Measurements from ENCODE around the gene JUNB.

Gene JUNB

GRCh38 chr19:12773571-12773970, 17.7 kb upstream of the JUNB start:
- DNase-seq, result no peak

DNA sequence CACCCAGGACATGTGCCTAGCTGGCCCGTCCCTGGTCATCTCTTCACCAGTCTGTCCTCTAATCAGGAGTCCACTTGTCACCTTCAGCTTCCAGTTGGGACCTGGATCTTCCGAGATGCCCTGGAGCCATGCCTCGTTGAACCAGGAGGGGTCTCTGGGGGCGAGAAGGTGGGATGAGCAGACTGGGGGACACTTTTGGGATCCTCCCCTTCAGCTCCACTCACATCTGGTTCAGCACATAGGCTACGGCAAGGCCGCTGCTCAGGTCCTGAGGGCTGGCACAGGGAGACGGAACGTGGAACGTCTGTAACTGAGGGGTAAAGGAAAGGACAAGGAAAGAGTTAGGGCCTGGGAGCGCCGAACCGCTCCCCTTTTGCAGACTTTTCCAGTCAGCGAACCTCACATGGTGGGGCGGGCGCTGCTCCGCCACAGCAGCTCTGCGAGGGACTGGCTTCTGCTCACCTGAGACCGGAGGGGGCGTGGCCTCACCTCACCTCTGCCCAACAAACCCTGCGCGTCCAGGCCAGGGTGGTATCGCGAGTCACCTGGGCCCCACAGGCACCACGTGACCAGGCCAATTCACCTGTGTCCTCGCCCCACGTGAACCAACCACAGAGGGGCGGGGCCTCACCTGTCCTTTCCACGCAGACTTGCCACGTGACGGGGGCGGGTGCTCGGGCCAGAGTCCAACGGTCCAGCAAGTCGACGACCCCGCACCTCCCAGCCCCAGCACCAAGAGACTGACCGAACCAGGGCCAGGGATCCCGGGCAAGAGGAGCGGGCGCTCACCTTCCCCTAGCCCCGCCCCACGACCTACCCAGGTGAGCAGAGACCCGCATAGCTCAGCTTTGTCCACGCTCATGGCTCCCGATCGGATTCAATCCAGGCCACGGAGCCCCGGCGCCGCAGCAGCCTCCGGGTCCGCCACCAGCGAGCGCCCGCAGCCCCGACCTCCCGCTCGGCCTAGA, 16.4 kb upstream of the JUNB start, which contains the start of gene HOOK2:
Gene HOOK2, minus strand, starts transcription at position 965 of the 968 bp plus-strand sequence. Its CDS starts 103 bp downstream, at position 862.
- DNase-seq, result peak in 15 of 51 donors; percentile 17 to 63 (median 52)

- peak in 47 of 51 donors; percentile 16 to 86 (median 65) for DNase-seq
Measured at GRCh38 chr19:12777217-12778016, 13.9 kb upstream of the JUNB start.

- peak in 40 of 51 donors; percentile 10 to 84 (median 52) for DNase-seq
Measured at GRCh38 chr19:12778017-12778904, 13.0 kb upstream of the JUNB start.

- DNase-seq, result peak in 1 of 51 donors; percentile 20
Measured at GRCh38 chr19:12778905-12779161, 12.5 kb upstream of the JUNB start.

DNA sequence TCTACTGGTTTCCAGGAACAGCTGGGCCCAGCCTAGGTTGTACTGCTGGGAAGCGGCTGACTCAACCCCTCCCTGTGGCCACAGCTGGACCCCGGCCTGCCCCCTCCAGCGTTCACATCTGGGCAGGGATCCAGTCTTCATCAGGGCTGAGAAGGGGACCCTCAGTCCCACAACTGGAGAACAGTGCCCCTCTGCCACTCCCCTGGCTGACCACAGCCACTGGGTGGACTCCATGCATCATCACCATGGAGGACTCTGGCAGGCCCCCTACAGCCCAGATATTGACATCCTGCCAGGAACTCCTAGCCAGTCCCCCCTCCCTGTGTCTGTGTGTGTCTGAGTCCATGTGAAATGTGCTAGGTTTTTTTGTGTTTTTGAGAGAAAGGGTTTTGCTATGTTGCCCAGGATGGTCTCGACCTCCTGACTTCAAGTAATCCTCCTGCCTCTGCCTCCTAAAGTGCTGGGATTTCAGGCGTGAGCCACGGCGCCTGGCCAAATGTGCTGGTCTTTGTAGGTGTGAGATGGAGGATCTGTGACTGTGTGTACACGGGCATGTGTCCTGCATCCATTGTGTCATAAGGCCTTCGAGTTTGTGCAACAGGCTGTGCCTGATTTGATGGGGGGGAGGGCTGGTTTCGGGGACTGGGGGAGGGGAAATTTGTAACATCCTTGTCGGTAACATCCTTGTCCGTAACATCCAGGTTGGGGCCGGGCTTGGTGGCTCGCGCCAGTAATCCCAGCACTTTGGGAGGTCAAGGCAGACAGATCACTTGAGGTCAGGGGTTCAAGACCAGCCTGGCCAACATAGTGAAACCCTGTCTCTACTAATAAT, 11.9 kb upstream of the JUNB start:
- DNase-seq, result peak in 20 of 51 donors; percentile 6 to 71 (median 28)

DNA sequence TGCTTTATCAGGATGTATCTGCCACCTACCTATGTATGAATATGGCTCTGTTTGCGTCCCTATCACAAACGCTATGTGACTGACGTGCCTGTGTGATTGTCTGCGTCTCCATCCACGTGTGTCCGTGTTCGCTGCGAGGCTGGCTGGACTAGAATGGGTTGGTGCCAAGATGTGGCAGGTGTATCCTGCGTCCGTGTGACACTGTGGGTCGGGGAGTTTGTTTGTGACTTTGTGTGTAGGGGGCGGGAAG, 9.2 kb upstream of the JUNB start:
- DNase-seq, result peak in 2 of 51 donors; percentile 63 to 75

GRCh38 chr19:12782424-12783290, 8.6 kb upstream of the JUNB start:
- DNase-seq, result peak in 48 of 51 donors; percentile 42 to 96 (median 84)

DNA sequence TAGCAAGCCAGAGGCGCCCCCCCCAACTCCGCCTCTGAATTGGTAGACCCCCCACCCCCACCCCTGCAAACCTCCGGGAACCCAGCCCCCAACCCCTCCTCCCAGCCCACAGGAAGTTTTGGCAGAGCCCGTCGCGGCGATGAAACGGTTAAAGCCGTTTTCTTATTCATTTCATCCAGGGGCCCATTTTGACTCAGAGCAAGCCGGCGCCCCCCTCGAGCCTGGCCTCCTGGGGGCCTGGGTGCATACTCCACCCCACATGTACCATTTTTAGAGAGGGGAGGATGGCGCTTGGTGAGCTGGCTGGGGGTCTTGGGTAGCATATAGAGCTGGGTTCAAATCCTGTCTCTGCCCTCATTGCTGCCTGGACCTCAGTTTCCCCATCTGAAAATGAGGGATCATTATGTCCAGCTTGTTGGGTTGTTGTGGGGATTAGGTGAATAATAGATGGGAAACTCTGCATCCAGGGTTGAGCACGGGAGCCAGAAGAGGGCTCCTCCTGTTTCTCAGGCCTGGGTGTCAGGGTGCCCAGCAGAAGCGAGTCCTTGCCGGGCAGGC, 7.9 kb upstream of the JUNB start:
- DNase-seq, result no peak

DNA sequence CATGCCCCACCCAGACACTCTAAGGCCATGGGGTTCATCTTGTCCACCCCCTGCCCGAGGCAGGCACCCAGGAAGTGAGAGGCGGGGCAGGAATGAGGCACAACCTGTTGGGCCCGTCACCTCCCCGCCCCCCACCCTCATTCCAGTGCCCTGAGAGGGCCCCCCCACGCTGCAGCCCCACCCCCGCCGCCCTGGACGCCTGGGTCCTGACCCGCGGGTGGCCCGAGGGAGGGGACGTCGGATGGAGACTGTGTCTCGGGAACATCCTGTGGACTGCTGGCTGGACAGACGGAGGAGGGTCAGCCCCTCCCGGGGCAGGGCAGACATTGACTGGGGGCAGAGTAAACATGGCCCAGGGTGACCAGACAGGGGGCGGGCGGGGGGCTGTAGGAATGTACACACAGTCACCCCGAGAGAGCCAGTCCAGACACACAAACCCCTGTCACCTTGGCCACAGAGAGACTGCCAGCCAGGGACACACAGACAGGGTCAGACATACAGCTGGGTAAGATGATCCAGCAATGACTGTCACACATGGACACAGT, 7.4 kb upstream of the JUNB start:
- peak in 13 of 51 donors; percentile 6 to 33 (median 17) for DNase-seq

- peak in 2 of 51 donors; percentile 18 to 22 for DNase-seq
Measured at GRCh38 chr19:12784394-12784870, 6.9 kb upstream of the JUNB start.

DNA sequence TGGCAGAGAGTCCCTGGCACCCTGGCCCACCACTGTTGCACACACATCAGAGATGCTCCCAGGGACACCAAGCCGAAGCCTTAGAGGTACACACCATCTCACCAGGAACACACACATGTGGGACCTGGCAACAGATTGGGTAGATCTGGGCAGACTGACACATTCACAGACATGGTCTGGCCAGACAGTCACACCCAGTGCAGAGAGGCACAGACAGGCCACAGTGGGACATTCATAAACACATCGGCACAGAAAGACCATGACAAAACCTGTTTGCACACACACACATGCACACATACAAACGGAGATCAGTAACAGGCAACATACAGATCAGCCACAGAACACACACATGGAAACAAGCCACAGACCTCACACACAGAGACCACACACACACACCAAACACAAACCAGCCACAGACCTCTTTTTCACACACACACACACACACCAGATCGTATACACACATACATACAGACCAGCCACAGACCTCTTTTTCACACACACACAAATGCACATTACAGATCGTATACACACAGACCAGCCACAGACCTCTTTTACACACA, 6.3 kb upstream of the JUNB start:
- DNase-seq, result peak in 3 of 51 donors; percentile 3 to 18 (median 3)

DNA sequence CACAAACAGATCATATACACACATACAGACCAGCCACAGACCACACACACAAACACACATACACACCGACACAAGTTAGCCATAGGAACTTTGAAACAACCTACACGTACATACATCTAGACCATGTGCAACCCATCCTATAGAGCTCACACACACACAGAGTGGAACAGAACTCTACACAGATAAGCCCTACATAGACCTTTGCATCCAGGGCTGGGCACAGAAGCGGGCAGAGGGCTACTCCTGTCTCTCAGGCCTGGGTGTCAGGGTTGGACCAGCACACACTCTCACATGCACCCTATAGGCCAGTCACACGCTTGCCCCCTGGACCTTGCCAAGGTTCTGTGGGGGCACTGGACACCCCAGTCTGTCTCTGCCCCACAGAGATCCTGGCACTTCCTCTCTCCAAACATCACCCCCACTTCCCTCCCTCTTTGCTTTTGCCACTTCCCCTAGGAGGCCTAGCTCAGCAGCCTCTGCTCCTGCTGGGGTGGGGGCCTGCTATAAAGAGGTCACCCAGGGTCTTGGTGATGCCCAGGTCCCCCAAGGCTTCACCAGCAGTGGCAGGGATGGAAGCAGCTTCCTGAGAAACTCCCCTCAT, 5.8 kb upstream of the JUNB start:
- peak in 10 of 51 donors; percentile 9 to 34 (median 22) for DNase-seq

GRCh38 chr19:12786141-12786870, 5.0 kb upstream of the JUNB start:
- peak in 41 of 51 donors; percentile 14 to 74 (median 62) for DNase-seq

DNA sequence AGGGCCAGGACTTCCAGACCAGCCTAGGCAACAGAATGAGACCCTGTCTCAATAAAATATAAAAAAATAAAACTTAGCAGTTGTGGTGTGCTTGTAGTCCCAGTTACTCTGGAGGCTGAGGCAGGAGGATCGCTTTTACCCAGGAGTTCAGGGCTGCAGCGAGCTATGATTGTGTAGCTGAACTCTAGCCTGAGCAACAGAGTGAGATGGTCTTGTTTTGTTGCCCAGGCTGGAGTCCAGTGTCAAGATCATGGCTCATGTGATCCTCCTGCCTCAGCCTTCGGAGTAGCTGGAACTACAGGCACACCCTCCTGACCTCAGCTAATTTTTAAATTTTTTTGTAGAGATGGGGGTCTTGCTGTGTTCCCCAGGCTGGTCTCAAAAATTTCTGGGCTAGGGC, 4.3 kb upstream of the JUNB start:
- no peak for DNase-seq

- no peak for DNase-seq
Measured at GRCh38 chr19:12787458-12787857, 3.8 kb upstream of the JUNB start.

- DNase-seq, result no peak
Measured at GRCh38 chr19:12788042-12788681, 3.1 kb upstream of the JUNB start.
